Chondrocyte (in vitro differentiated cells): ENCODE results near the gene COX14. TPM values are rescaled to one million over a fixed set of nuclear protein-coding genes. Genes with fewer than 3 reads are reported as not detected.
A peak's percentile ranks its signal among the peaks of the same experiment; 100 is the strongest.

Experiments
- DNase-seq: peaks from one replicate; pipeline ENCODE4 v3.0.0; 2021; ENCODE audit warnings: mixed read lengths, low spot score
- H3K27ac Mint-ChIP-seq: one replicate; pipeline ENCODE4 v1.8.0; 2021; ENCODE audit warnings: mild to moderate bottlenecking, moderate library complexity, mixed read lengths; ENCODE audit not compliant: unreplicated experiment
- H3K27me3 Mint-ChIP-seq: 2 replicates; pipeline ENCODE4 v1.8.0; 2021; ENCODE audit warnings: low read depth, mixed read lengths
- H3K36me3 Mint-ChIP-seq: 2 replicates; pipeline ENCODE4 v1.8.0; 2021; ENCODE audit warnings: low read depth, mixed read lengths
- H3K4me1 Mint-ChIP-seq: 2 replicates; pipeline ENCODE4 v1.8.0; 2021; ENCODE audit warnings: low read depth, mild to moderate bottlenecking, mixed read lengths
- H3K4me3 Mint-ChIP-seq: one replicate; pipeline ENCODE4 v1.8.0; 2021; ENCODE audit warnings: mild to moderate bottlenecking, moderate library complexity, mixed read lengths; ENCODE audit not compliant: unreplicated experiment
- H3K9me3 Mint-ChIP-seq: 2 replicates; pipeline ENCODE4 v1.8.0; 2021; ENCODE audit warnings: low read depth, mixed read lengths
- CTCF ChIP-seq: fragments of 200-600 bp; sonication (generic); IDR thresholded peaks from 2 replicates; pipeline ENCODE4 v1.5.0; 2021; ENCODE audit warnings: antibody characterized with exemption, mild to moderate bottlenecking, moderate library complexity
- total RNA-seq: library from RNA; stranded (reverse); gene quantifications from 3 replicates; pipeline ENCODE4 v1.2.1, GENCODE V29; 2021

Gene COX14
- total RNA-seq, 1 donor from 2014 or later = 44.7 TPM

GRCh38 chr12:50101663-50102062, 10.4 kb upstream of the COX14 start:
- peaks cover 25% of the 10 kb centered on the region for H3K36me3 Mint-ChIP-seq
- peak overlapping the region; percentile 57 for H3K27ac Mint-ChIP-seq
- peaks cover 11% of the 10 kb centered on the region for H3K4me1 Mint-ChIP-seq
- no peaks in the 10 kb centered on the region for H3K27me3 Mint-ChIP-seq
- peak; percentile 74 for TF ChIP-seq CTCF
- H3K4me3 Mint-ChIP-seq = no peak overlapping the region
- no peaks in the 10 kb centered on the region for H3K9me3 Mint-ChIP-seq
- no peak for DNase-seq

- H3K4me1 Mint-ChIP-seq = peaks cover 11% of the 10 kb centered on the region
- peaks cover 21% of the 10 kb centered on the region for H3K36me3 Mint-ChIP-seq
- no peaks in the 10 kb centered on the region for H3K9me3 Mint-ChIP-seq
- no peak overlapping the region for H3K4me3 Mint-ChIP-seq
- no peak overlapping the region for H3K27ac Mint-ChIP-seq
- TF ChIP-seq CTCF = no peak
- DNase-seq = no peak
- H3K27me3 Mint-ChIP-seq = no peaks in the 10 kb centered on the region
Measured at GRCh38 chr12:50102131-50102531, 9.9 kb upstream of the COX14 start.

- Mint-ChIP-seq H3K27ac (no peak overlapping the region), H3K9me3 (no peaks in the 10 kb centered on the region), H3K4me1 (peaks cover 11% of the 10 kb centered on the region), H3K27me3 (no peaks in the 10 kb centered on the region), H3K4me3 (no peak overlapping the region), H3K36me3 (peaks cover 18% of the 10 kb centered on the region)
- DNase-seq = no peak
- no peak for TF ChIP-seq CTCF
Measured at GRCh38 chr12:50102646-50103309, 9.3 kb upstream of the COX14 start.

GRCh38 chr12:50103351-50103750, 8.7 kb upstream of the COX14 start:
- Mint-ChIP-seq H3K4me1 (peaks cover 11% of the 10 kb centered on the region), H3K4me3 (no peak overlapping the region), H3K27ac (no peak overlapping the region), H3K9me3 (no peaks in the 10 kb centered on the region), H3K27me3 (no peaks in the 10 kb centered on the region), H3K36me3 (peaks cover 12% of the 10 kb centered on the region)
- DNase-seq = no peak
- TF ChIP-seq CTCF = no peak

- H3K27me3 Mint-ChIP-seq = no peaks in the 10 kb centered on the region
- no peak for DNase-seq
- no peak for TF ChIP-seq CTCF
- peaks cover 11% of the 10 kb centered on the region for H3K36me3 Mint-ChIP-seq
- no peak within 1 kb of the TSS for H3K27ac Mint-ChIP-seq
- H3K9me3 Mint-ChIP-seq = no peaks in the 10 kb centered on the region
- no peak within 1 kb of the TSS for H3K4me3 Mint-ChIP-seq
- peaks cover 11% of the 10 kb centered on the region for H3K4me1 Mint-ChIP-seq
Measured at GRCh38 chr12:50103767-50104321, 8.2 kb upstream of the COX14 start, which contains the start of gene GPD1. GPD1 (plus strand) TSS chr12:50104008; CDS start chr12:50104051, 43 bp downstream.
